Gastrocnemius medialis (tissue), 4 donors: Measurements from ENCODE around the gene DIP2C.

Source experiments
- CTCF ChIP-seq, 5 experiments: fragments of 450-650 bp in 3 of 5; fragments of 200-600 bp in 2 of 5; sonication (generic) in 2 of 5; IDR thresholded peaks in 4 of 5; conservative IDR thresholded peaks in 1 of 5; 1 replicate in 4 of 5; 2 replicates in 1 of 5; pipeline ENCODE4 v1.5.1; 2016 to 2019; ENCODE audit warnings: antibody characterized with exemption in 5 of 5, mild to moderate bottlenecking in 3 of 5, moderate library complexity in 3 of 5
- POLR2A ChIP-seq, 2 donors: fragments of 450-650 bp; IDR thresholded peaks; one replicate each; pipeline ENCODE4 v1.6.1; 2017; ENCODE audit warnings: antibody characterized with exemption in 2 of 2, mild to moderate bottlenecking in 2 of 2, moderate library complexity in 2 of 2

DNA sequence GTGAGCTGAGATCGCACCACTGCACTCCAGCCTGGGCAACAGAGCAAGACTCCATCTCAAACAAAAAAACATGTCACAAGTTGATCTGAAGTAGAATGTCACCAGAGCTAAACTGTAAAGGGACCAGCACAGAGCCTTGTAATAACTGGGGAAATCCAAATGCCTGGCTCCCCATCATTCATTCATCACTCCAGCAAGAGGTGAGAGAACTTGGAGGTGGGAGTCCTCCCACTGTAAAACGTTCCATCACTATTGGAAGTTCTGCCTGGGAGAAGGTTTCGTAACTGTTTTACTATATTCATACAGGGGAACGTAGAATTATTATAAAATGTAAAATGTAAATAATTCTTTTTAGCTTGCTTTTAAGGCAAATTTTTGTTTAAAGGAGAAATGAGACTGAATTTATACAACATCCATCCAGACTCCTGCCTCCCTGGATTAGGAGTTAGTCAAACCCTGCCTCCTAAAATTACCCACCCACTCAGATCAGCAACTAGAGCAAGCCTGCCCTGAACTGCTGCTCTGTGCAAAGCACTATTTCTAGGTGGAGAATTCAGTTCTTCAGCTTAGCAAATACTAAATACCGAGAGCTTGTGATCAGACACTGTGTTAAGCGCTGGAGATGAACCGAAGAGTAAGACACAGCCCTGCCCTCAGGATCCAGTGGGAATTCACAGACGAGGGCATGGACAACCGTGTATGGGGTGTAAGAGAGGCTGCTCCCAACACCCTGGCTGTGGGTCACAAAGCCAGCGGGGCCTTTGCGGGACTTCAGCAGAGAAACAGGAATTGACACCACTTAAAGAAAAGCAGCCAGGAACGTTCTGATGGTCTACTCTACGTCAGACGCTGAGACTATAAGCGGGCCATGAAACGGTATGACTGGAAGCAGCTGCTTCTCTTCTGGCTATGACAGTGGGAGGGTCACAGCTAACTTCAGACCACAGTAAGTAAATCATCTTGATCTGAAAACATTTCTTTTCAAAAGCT lies 345.9 kb downstream of the DIP2C start:
- TF ChIP-seq CTCF (IDR thresholded peaks at IDR 0.05 in 4 of 5, conservative IDR thresholded peaks at IDR 0.05 in 1 of 5) (no peak), POLR2A (IDR thresholded peaks at IDR 0.05) (no peak)
